Measurements from ENCODE around the gene WARS2.

DNA sequence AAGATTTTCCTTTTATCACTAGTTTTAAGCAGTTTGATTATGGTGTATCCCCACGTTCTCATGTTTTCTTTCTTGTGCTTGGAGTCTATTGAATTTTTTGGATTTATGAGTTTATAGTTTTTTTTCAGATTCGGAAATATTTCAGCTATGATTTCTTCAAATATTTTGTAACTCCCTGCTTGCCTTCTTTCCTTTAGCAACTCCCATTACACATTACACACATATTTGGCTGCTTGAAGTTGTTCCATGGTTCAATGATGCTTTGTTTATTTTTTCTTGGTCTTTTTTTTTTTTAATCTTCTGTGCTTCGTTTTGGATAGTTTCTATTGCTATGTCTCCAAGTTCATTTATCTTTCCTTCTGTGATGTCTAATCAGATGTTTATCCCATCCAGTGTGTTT, 48.5 kb upstream of the WARS2 start:
- no peak for TF ChIP-seq POLR2AphosphoS5 (IDR thresholded peaks at IDR 0.05)
- TF ChIP-seq, protein P1, sequence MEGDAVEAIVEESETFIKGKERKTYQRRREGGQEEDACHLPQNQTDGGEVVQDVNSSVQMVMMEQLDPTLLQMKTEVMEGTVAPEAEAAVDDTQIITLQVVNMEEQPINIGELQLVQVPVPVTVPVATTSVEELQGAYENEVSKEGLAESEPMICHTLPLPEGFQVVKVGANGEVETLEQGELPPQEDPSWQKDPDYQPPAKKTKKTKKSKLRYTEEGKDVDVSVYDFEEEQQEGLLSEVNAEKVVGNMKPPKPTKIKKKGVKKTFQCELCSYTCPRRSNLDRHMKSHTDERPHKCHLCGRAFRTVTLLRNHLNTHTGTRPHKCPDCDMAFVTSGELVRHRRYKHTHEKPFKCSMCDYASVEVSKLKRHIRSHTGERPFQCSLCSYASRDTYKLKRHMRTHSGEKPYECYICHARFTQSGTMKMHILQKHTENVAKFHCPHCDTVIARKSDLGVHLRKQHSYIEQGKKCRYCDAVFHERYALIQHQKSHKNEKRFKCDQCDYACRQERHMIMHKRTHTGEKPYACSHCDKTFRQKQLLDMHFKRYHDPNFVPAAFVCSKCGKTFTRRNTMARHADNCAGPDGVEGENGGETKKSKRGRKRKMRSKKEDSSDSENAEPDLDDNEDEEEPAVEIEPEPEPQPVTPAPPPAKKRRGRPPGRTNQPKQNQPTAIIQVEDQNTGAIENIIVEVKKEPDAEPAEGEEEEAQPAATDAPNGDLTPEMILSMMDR (IDR thresholded peaks at IDR 0.05) = no peak
- TF ChIP-seq POLR2A (IDR thresholded peaks at IDR 0.05) = no peak
- TF ChIP-seq EP300 (IDR thresholded peaks at IDR 0.05) = no peak
